GM19239 (cell line): ENCODE measurements around the gene MACC1.

Experiments
- DNase-seq: peaks from one replicate; pipeline ENCODE4 v3.0.0; 2011; ENCODE audit warnings: low spot score; ENCODE audit not compliant: insufficient read length
- FAIRE-seq: peaks from 2 replicates; lab custom pipeline; 2011; peaks lifted over from hg19 to GRCh38; lab: Jason Lieb, UNC

The MACC1 gene

GRCh38 chr7:20102982-20103381, 114.2 kb downstream of the MACC1 start:
- no peak for FAIRE-seq
- no peak for DNase-seq

DNA sequence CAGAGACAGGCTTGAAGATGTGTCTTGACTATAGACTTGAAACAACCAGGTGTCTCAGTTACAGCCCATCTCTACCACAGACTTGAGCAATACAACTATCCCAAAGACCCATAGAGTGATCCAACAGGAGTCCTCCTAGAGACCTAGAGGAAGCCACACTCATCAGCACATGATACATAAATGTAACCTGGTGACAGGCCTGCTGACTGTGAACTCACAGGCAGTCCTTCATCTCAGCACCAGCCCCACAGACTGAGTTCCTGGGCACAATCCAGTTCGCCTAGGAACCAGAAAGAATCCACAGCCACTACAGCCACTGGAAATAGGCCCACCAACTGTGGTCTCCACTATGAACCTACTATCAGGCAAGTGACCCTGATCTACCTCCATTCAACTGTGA, 121.3 kb downstream of the MACC1 start:
- FAIRE-seq (no peak), DNase-seq (no peak)

GRCh38 chr7:20095436-20095835, 121.7 kb downstream of the MACC1 start:
- DNase-seq, result no peak
- FAIRE-seq, result no peak

GRCh38 chr7:20089431-20089830, 127.8 kb downstream of the MACC1 start:
- FAIRE-seq (no peak), DNase-seq (no peak)

- no peak for FAIRE-seq
Measured at GRCh38 chr7:20085086-20085485, 132.1 kb downstream of the MACC1 start.

More at GRCh38 chr7:20085086-20085485, 132.1 kb downstream of the MACC1 start:
- DNase-seq, result no peak
